SU-DHL-6 (cell line): ENCODE data around the gene DNMT3A.

Experiments used
- EZH2phosphoT487 ChIP-seq: fragments of 200-600 bp; sonication (generic), shearing (Covaris generic); conservative IDR thresholded peaks from 2 replicates; pipeline ENCODE4 v1.6.1; 2018; ENCODE audit warnings: mild to moderate bottlenecking, antibody characterized with exemption, low read length, moderate library complexity, mixed read lengths
- TF ChIP-seq, protein P1 (sequence below): fragments of 200-600 bp; sonication (generic); IDR thresholded peaks from one replicate; pipeline ENCODE4 v1.5.1; 2017; ENCODE audit warnings: antibody characterized with exemption, mild to moderate bottlenecking, low read length, moderate library complexity; ENCODE audit not compliant: insufficient read depth, poor library complexity, severe bottlenecking

DNA sequence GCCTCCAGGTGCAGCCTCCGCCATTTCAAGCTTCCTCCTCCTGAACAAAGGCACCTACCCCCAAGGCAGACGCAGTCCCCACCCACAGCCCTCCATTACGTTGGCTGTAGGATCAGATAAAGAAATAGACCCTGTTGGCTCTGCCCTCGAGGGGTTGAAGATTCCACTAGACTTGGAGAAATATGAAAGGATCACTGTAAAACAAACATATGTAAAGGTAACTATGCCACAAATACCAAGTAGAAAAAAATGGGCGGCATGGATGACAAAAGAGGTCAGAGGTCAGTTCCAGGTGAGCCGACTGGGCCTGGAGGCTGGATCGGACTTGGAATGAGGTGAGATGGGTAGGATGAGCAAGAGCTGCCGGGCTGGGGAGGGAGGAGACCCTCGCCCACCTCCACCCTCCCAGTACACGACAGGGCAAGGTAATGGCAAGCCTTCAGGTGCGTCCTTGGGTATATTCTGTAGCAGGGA is 88.5 kb downstream of the DNMT3A start:
- TF ChIP-seq, protein P1, sequence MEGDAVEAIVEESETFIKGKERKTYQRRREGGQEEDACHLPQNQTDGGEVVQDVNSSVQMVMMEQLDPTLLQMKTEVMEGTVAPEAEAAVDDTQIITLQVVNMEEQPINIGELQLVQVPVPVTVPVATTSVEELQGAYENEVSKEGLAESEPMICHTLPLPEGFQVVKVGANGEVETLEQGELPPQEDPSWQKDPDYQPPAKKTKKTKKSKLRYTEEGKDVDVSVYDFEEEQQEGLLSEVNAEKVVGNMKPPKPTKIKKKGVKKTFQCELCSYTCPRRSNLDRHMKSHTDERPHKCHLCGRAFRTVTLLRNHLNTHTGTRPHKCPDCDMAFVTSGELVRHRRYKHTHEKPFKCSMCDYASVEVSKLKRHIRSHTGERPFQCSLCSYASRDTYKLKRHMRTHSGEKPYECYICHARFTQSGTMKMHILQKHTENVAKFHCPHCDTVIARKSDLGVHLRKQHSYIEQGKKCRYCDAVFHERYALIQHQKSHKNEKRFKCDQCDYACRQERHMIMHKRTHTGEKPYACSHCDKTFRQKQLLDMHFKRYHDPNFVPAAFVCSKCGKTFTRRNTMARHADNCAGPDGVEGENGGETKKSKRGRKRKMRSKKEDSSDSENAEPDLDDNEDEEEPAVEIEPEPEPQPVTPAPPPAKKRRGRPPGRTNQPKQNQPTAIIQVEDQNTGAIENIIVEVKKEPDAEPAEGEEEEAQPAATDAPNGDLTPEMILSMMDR, result no peak
- no peak for TF ChIP-seq EZH2phosphoT487
